GM12878 (cell line): ENCODE measurements around the gene PEX6.

Experiments
- BCLAF1 ChIP-seq: fragments of 450-650 bp; IDR thresholded peaks from 2 replicates; pipeline ENCODE4 v1.6.1; 2017; ENCODE audit warnings: antibody characterized with exemption, mild to moderate bottlenecking, moderate library complexity
- CHD1 ChIP-seq: IDR thresholded peaks from 2 replicates; pipeline ENCODE4 v1.6.1; 2012; ENCODE audit warnings: low read depth, low read length, improper control_type of control experiment
- CTCF ChIP-seq, 3 experiments: IDR thresholded peaks in 2 of 3; conservative IDR thresholded peaks in 1 of 3; 2 replicates each; pipeline ENCODE4 v1.5.1; 2011; ENCODE audit warnings: low read depth in 3 of 3, low read length in 3 of 3, mild to moderate bottlenecking in 3 of 3, control low read depth in 2 of 3, moderate library complexity in 2 of 3, inconsistent platforms in 1 of 3, mixed read lengths in 1 of 3; ENCODE audit not compliant: control insufficient read depth in 2 of 3, insufficient read depth in 1 of 3; ENCODE audit errors: extremely low read depth in 1 of 3
- FOS ChIP-seq: IDR thresholded peaks from 3 replicates; pipeline ENCODE4 v1.6.1; 2011; ENCODE audit warnings: borderline replicate concordance; ENCODE audit not compliant: insufficient read length; ENCODE audit errors: extremely low read depth
- FOXM1 ChIP-seq: IDR thresholded peaks from 2 replicates; pipeline ENCODE4 v1.6.1; 2012; ENCODE audit warnings: low read depth, mild to moderate bottlenecking, inconsistent platforms, low read length, moderate library complexity
- HDAC2 ChIP-seq: fragments of 200-600 bp; sonication (generic); IDR thresholded peaks from 2 replicates; pipeline ENCODE4 v1.6.1; 2017
- JUND ChIP-seq: IDR thresholded peaks from 2 replicates; pipeline ENCODE4 v1.6.1; 2012; ENCODE audit warnings: low read depth, mild to moderate bottlenecking, low read length, improper control_type of control experiment, moderate library complexity
- KDM1A ChIP-seq: fragments of 200-600 bp; sonication (generic); IDR thresholded peaks from 2 replicates; pipeline ENCODE4 v1.6.1; 2016; ENCODE audit warnings: borderline replicate concordance
- MXI1 ChIP-seq: fragments of 150-350 bp; IDR thresholded peaks from 2 replicates; pipeline ENCODE4 v1.6.1; 2011; ENCODE audit warnings: low read depth, mild to moderate bottlenecking, inconsistent platforms, low read length, improper control_type of control experiment
- POLR2A ChIP-seq: IDR thresholded peaks from 2 replicates; pipeline ENCODE4 v1.6.1; 2011; ENCODE audit warnings: low read depth, mild to moderate bottlenecking, low read length
- TARDBP ChIP-seq: IDR thresholded peaks from 2 replicates; pipeline ENCODE4 v1.6.1; 2016; ENCODE audit warnings: borderline replicate concordance

GRCh38 chr6:42938428-42938796 lies 40.6 kb downstream of the PEX6 start:
- TF ChIP-seq CTCF (IDR thresholded peaks at IDR 0.05 in 2 of 3, conservative IDR thresholded peaks at IDR 0.05 in 1 of 3; ENCODE audit: control insufficient read depth in 2 of 3, extremely low read depth in 1 of 3, insufficient read depth in 1 of 3, low read depth in 3 of 3, low read length in 3 of 3), result no peak
- no peak for TF ChIP-seq FOXM1
- TF ChIP-seq HDAC2, result no peak
- TF ChIP-seq TARDBP, result no peak
- peak; percentile 45; the same call in 1 of the 2 replicates for TF ChIP-seq POLR2A
- TF ChIP-seq KDM1A, result no peak
- TF ChIP-seq JUND, result no peak
- TF ChIP-seq CHD1, result no peak
- no peak for TF ChIP-seq FOS
- TF ChIP-seq MXI1, result no peak
- no peak for TF ChIP-seq BCLAF1
